ENCODE data around the gene OPRM1. TPM values are rescaled to one million over a fixed set of nuclear protein-coding genes. Genes with fewer than 3 reads are reported as not detected.

Gene OPRM1
- total RNA-seq, 1 donor from 2014 or later: not detected

GRCh38 chr6:154213782-154214181 is 174.7 kb downstream of the OPRM1 start:
- peaks cover 11% of the 10 kb centered on the region for H3K36me3 Mint-ChIP-seq (ENCODE audit: low read depth, unreplicated experiment)
- no peak overlapping the region for H3K4me3 Mint-ChIP-seq (ENCODE audit: unreplicated experiment)

GRCh38 chr6:154218301-154218700 is 179.3 kb downstream of the OPRM1 start:
- Mint-ChIP-seq H3K9me3 (ENCODE audit: unreplicated experiment) (no peaks in the 10 kb centered on the region), H3K27me3 (ENCODE audit: unreplicated experiment) (no peaks in the 10 kb centered on the region), H3K27ac (ENCODE audit: unreplicated experiment) (no peak overlapping the region), H3K36me3 (ENCODE audit: low read depth, unreplicated experiment) (peaks cover 14% of the 10 kb centered on the region), H3K4me3 (ENCODE audit: unreplicated experiment) (no peak overlapping the region), H3K4me1 (ENCODE audit: unreplicated experiment) (peaks cover 22% of the 10 kb centered on the region)
- no peak for DNase-seq (ENCODE audit: low spot score)
- no peak for TF ChIP-seq CTCF (IDR thresholded peaks at IDR 0.05; ENCODE audit: unreplicated experiment)

More at GRCh38 chr6:154213782-154214181, 174.7 kb downstream of the OPRM1 start:
- DNase-seq (ENCODE audit: low spot score): no peak
- Mint-ChIP-seq H3K9me3 (ENCODE audit: unreplicated experiment) (no peaks in the 10 kb centered on the region), H3K27ac (ENCODE audit: unreplicated experiment) (no peak overlapping the region), H3K27me3 (ENCODE audit: unreplicated experiment) (no peaks in the 10 kb centered on the region), H3K4me1 (ENCODE audit: unreplicated experiment) (peaks cover 8% of the 10 kb centered on the region)
- TF ChIP-seq CTCF (IDR thresholded peaks at IDR 0.05; ENCODE audit: unreplicated experiment): no peak

GRCh38 chr6:154218787-154219186 is 179.7 kb downstream of the OPRM1 start:
- Mint-ChIP-seq H3K36me3 (ENCODE audit: low read depth, unreplicated experiment) (peaks cover 14% of the 10 kb centered on the region), H3K9me3 (ENCODE audit: unreplicated experiment) (no peaks in the 10 kb centered on the region), H3K4me1 (ENCODE audit: unreplicated experiment) (peaks cover 22% of the 10 kb centered on the region), H3K27me3 (ENCODE audit: unreplicated experiment) (no peaks in the 10 kb centered on the region), H3K27ac (ENCODE audit: unreplicated experiment) (no peak overlapping the region), H3K4me3 (ENCODE audit: unreplicated experiment) (no peak overlapping the region)
- TF ChIP-seq CTCF (IDR thresholded peaks at IDR 0.05; ENCODE audit: unreplicated experiment): no peak
- DNase-seq (ENCODE audit: low spot score): no peak

GRCh38 chr6:154219250-154219649 is 180.2 kb downstream of the OPRM1 start:
- no peak overlapping the region for H3K27ac Mint-ChIP-seq (ENCODE audit: unreplicated experiment)
- TF ChIP-seq CTCF (IDR thresholded peaks at IDR 0.05; ENCODE audit: unreplicated experiment): no peak
- no peak for DNase-seq (ENCODE audit: low spot score)
- peaks cover 22% of the 10 kb centered on the region for H3K4me1 Mint-ChIP-seq (ENCODE audit: unreplicated experiment)
- no peaks in the 10 kb centered on the region for H3K27me3 Mint-ChIP-seq (ENCODE audit: unreplicated experiment)
- no peak overlapping the region for H3K4me3 Mint-ChIP-seq (ENCODE audit: unreplicated experiment)
- H3K9me3 Mint-ChIP-seq (ENCODE audit: unreplicated experiment): no peaks in the 10 kb centered on the region
- peaks cover 14% of the 10 kb centered on the region for H3K36me3 Mint-ChIP-seq (ENCODE audit: low read depth, unreplicated experiment)

- DNase-seq (ENCODE audit: low spot score): no peak
- peaks cover 22% of the 10 kb centered on the region for H3K4me1 Mint-ChIP-seq (ENCODE audit: unreplicated experiment)
- H3K36me3 Mint-ChIP-seq (ENCODE audit: low read depth, unreplicated experiment): peaks cover 19% of the 10 kb centered on the region
- no peak overlapping the region for H3K27ac Mint-ChIP-seq (ENCODE audit: unreplicated experiment)
- no peak for TF ChIP-seq CTCF (IDR thresholded peaks at IDR 0.05; ENCODE audit: unreplicated experiment)
- H3K4me3 Mint-ChIP-seq (ENCODE audit: unreplicated experiment): no peak overlapping the region
- H3K27me3 Mint-ChIP-seq (ENCODE audit: unreplicated experiment): peaks cover 3% of the 10 kb centered on the region
- no peaks in the 10 kb centered on the region for H3K9me3 Mint-ChIP-seq (ENCODE audit: unreplicated experiment)
Measured at GRCh38 chr6:154222716-154223115, 183.7 kb downstream of the OPRM1 start.

Data from endothelial cell (in vitro differentiated cells).